ENCODE measurements around the gene SYNDIG1.

The SYNDIG1 gene

DNA sequence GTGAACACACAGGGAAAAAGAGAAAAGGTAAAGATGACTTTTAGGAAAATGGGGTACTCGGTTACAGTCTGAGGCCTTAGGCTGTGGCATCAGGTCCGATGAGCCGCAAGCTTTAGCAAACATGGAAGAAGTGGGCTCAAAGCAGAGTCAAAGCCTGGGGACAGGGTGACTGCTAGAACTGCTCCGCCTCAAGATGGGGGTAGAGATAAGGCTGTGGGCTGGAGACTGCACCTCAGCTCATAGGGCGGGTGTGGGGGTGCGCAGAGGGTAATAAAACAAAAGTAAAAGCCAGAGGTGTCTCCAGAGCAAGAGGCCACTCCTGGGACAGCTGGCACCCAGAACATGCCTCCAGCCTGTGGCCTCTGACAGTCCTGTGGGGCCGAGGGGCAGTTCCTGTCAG, 21.3 kb upstream of the SYNDIG1 start:
- no peak for DNase-seq (ENCODE audit: low spot score)

DNA sequence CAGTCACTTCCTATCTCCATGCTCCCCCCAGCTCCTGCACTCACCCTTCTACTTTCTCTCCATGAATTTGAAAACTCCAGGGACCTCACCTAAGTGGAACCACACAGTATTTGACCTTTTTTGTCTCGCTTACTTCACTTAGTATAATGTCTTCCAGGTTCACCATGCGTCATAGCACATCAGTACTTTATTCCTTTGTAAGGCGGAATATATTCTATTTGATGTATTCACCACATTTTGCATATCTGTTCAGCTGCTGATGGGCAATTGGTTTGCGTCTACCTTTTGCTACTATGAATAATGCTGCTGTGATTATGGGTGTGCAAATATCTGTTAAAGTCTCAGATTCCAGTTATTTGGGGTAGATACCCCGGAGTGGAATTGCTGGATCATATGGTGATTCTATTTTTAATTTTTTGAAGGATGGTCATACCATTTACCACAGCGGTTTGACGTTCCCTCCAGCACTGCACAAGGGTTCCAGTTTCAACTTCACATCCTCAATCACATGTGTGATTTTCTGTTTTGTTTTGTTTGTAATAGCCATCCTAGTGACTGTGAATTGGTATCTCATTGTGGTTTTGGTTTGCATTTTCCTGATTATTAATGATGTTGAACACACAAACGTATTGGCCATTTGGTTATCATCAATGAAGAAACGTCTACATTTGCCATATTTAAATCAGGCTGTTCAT, 20.3 kb upstream of the SYNDIG1 start:
- no peak for DNase-seq (ENCODE audit: low spot score)

DNA sequence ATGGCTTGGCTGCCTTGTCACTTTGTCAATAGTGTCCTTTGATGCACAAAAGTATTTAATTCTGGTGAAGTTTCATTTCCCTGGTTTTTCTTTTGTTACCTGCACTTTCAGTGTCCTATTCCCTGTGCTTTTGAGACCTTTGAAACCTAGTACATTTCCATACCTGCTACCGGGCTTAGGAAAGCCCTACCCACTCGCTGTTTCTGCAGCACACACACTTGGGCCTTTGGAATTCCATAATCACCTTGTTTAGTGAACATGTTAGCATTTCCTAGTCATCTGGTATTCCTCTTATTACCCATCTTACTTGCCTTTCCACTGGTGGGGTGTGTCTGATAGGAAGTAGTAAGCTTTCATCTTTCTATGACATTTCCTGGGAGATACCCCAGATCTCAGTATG, 19.3 kb upstream of the SYNDIG1 start:
- DNase-seq (ENCODE audit: low spot score) = no peak

DNA sequence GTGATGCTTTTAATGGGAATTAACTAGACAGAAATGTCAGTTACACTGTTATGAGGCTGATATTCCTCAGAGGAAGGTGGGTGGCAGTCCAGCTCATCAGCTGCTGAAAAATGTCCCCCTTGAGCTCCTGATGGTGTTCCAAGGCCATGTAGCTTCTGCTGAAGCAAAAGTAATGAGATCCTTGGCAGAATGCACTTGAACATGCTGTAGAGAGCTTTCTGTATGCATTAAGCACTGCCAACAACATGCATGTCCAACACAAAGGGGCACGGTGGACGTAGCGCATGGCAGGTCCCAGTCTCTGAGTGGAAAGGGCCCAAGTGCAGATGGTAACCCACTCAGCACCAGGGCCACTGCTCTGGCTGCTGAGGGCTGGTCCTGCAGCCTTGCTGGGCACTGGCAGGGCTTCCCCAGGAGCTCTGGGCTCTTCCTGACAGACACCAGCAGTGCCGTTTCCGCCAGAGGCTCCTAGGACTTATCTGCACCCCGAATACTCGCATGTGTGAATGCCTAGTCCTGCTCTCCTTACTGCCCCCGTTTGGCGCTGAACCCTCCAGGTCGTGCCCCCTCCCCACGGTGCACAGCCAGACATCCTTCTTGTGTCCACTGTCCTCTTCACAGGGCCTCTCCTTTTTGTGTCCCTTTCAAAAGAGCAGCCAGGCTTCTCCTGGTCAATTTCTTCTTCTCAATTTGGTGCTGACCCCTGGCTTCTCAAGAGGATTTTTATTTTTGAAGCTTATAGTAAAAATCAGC, 18.6 kb upstream of the SYNDIG1 start:
- DNase-seq (ENCODE audit: low spot score) = peak; percentile 63

DNA sequence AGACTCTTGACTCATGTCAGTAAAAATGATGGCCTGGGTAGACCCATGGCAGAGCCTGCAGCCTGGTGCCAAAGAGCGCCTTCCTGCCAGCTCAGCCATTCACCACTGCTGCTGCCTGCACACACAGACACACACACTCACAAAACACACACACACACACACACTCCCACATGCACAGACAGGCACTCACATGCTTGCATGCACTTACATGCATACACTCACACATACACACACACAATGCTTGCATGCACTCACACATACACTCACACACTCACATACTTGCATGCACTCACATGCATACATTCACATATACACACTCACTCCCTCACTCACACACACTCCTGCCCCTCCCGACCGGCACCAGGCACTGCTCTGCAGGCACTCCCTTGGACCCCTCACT, 18.0 kb upstream of the SYNDIG1 start:
- no peak for DNase-seq (ENCODE audit: low spot score)

DNA sequence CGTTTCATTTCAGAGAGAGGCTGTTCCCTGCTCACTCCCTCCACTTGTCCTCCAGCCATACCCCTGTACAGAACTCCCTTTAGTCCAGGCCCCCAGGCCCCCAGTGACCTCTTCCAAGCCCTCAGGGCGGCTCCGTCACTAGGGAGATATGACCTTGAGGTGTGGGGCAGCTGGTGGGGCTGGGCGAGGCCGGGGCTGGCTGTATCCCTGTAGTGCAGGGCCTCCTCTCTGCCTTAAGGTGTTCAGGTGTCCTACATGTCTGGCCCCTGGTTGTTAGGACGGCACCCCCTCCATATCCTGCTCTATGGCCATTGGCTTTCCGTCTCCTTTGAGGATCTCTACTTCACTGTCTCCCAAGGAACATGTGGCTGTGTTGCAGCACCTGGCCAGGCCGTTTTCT, 17.4 kb upstream of the SYNDIG1 start:
- no peak for DNase-seq (ENCODE audit: low spot score)

DNA sequence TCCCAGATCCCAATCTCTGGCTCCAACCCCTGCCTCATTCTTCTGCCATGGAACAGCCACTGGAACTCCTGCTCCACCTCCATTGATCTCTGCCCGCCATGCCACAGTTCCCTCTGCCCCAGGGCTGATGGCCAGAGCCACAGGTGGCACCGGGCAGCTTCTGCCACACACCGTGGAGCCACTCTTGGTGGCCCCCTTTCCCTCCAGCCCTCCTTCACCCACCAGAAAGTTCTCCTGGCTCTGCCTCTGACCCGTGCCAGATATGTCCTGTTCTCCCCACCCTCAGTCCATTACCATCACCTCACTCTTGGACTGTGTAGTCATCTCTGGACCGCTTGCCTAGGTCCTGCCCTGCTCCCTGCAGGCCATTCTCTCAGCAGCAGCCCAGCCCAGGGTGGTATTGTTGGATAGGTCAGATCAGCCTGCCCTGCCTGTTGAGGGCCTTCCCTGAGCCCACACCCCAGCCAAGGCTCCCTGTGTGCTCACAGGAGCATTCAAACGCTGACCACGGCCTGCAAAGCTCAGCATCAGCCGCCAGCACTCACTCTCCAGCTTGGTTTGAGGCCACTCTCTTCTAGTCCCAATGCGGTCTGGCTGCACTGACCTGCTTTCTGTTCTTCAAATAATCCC, 16.8 kb upstream of the SYNDIG1 start:
- no peak for DNase-seq (ENCODE audit: low spot score)

DNA sequence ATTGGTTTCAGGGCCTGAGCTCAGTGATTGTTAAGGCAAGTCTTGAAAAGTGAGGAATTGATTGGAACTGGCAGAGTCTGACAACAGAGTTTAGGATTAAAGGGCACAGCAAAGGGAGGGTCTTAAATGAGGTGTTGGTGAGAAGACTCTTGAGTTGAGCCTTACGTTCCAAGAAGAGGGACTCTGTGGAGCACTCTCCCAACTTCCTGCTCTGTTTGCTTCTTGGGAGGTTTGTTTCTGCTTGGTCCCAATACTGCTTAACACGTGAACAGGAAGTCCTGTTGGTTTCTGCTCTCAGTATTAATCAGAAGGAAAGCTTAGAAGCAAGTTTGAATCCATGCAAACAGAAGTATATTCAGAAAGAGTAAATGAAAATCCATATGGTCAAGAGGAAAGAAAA, 15.6 kb upstream of the SYNDIG1 start:
- DNase-seq (ENCODE audit: low spot score) = no peak

DNA sequence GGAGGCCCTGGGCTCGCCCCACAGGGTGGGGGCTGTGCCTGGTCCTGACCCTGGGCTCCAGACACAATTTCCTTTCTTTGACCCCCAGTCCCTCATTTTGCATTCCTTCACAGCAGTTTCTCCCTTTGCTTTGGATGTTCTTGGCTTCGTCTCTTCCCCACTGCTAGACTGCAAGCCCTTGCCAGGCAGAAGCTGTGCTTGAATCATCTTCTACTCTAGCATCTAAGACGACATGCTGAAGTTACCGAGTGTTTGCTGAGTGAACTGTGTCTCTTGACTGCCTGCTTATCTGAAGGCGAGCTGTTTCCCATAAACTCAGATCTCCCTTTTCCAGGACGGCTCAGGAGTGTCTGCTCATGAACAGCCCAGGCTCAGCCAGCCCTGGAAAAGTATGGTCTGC, 14.3 kb upstream of the SYNDIG1 start:
- no peak for DNase-seq (ENCODE audit: low spot score)

DNA sequence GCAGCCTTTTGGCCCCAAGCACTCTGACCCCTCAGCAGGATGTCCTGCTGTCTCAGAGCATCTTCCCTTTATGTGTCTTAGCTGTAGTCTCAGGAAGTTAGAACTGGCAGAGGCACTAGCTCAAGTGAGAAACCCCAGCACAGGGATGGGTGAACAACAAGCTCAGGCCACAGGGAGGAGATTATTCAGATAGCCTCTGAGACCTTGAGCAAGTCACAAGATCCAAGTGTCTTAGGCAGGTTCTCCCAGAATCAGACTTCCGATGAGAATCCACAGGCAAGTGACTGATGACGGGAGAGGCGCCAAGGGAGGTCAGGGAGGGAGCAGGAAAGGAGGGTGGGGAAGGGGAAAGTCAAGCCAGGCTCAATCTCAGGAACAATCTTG, 13.0 kb upstream of the SYNDIG1 start:
- DNase-seq (ENCODE audit: low spot score) = no peak

DNA sequence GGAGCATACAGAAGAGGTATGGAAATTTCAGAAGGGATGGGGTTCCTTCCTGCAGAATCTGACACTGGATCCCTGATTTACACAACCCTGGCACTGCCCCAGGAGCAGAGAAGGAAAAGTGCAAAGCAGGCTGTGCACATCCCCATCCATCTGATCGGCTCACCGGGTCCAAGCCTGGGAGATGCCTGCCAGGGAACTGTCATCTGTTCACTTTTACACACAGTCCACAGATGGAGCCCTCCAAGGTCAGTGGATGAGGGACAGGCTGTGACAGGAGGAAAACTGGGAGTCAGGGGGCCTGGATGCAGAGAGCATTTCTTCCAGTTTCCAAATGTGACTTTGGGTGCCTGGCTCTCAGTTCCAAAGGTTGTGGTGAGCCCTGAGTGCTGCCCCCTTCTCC, 11.0 kb upstream of the SYNDIG1 start:
- DNase-seq (ENCODE audit: low spot score) = peak; percentile 63

DNA sequence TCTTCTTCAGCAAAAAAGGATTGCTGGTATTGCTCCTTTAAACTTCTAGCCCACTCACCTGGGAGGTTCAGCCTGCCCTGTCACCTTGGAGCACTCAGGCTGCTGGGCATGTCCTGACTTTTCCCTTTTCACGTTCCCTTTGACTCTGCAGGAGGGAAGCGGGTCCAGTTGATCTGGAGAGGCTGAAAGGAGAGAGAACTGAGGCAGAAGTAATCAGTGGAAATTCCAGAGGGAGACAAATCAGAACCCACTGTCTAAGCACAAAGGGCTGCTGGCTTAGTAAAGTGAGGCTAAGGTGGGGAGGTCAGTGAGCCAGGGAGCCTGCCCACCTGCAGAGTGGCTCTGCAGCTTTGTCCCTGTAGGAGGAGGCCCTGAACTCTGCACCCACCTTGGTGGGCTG, 9.7 kb upstream of the SYNDIG1 start:
- DNase-seq (ENCODE audit: low spot score) = no peak

DNA sequence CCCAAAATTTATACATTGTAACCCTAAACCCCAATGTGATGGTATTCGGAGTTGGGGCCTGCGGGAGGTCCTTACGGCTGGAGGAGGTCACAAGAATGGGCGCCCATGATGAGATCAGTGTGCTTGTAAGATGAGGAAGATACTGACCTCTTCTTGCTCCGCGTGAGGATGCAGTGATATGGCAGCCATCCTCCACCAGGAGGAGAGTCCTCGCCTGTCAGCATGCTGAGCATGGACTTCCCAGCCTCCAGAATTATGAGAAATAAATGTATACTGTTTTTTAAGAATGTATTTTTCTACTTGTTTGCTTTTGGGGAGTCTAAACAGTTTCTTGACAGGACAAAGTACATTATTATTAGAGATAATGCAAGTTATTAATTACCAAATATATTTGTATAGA, 8.7 kb upstream of the SYNDIG1 start:
- DNase-seq (ENCODE audit: low spot score) = no peak

DNA sequence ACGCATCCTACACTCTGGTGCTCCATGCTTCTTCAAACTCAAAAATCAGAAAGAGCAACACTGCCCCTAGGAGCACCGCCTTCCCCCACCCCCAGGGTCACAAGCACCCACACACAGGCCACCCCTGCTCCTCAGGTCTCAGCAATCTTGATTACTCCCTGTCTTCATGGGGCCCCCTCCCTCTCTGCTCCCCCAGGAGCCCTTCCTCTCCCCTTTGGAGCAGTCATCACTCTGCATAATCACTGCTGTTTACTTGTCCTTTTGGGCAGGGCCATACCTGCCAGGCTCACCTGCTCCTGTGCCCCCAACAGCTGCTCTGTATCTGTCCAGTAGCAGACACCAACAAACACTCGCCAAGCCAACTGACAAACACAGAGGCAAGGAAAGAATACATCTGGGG, 7.6 kb upstream of the SYNDIG1 start:
- DNase-seq (ENCODE audit: low spot score) = no peak

DNA sequence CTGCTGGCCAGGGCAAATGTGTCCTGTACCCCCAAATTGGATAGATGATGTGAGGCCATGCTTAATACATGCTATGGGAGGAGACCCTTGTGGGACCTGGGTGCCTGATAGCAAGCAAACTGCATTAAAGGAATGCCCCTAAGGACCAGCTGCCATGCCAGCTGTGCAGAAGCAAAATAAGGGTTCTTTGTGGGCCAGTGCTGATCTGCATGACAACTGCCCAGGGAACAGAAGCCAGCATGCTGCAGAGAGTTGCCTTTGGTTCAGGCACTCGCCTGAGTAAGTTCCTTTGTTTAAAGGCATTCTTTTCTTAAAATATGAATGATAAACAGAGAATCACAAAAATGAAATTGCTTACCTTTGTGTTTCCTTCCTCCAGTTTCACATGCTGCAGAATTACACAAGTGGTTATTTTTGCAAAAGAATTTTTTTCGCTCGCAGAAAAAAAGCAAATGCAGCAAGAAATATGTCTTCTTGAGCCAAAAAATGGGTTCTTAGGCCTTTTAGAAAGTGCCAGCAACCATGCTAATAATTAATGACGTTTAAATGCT, 6.9 kb upstream of the SYNDIG1 start:
- DNase-seq (ENCODE audit: low spot score) = no peak

DNA sequence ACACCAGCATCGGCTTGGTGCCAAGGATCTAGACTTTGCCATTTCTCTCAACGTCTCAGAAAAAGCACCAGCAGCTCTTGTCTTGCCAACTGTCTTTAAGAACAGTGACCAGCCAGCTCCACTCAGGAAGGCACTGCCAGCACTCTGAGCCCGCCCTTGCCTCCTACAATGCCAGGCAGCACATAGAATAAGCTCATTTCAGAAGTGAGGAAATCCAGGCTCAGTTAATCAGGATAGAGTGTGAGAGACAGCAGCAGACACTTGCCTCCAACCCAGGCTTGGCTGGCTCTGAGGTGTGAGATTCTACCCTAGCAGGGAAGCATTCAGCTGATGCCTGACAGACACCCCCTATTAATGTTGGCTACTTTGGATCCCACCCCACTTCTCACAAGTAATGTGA, 4.3 kb upstream of the SYNDIG1 start:
- peak; percentile 13 for DNase-seq (ENCODE audit: low spot score)

DNA sequence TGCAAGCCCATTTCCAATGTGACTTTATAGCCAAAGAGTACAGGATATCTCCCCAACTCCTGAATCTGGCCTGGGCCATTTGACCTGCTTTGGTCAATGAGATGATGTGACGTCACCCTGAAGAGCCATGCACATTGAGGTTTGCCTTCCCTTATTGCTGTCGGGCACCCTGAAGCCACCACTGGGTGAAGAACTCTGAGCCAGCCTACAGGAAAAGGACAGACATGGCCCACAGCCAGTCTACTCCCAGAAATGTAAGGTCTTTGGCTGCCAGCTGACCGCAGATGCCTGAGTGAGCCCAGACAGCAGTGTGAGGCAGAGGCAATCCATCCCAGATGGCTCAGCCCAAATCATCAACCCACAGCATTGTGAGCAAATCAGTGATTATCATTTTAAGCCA, 3.7 kb upstream of the SYNDIG1 start:
- DNase-seq (ENCODE audit: low spot score) = peak; percentile 36

DNA sequence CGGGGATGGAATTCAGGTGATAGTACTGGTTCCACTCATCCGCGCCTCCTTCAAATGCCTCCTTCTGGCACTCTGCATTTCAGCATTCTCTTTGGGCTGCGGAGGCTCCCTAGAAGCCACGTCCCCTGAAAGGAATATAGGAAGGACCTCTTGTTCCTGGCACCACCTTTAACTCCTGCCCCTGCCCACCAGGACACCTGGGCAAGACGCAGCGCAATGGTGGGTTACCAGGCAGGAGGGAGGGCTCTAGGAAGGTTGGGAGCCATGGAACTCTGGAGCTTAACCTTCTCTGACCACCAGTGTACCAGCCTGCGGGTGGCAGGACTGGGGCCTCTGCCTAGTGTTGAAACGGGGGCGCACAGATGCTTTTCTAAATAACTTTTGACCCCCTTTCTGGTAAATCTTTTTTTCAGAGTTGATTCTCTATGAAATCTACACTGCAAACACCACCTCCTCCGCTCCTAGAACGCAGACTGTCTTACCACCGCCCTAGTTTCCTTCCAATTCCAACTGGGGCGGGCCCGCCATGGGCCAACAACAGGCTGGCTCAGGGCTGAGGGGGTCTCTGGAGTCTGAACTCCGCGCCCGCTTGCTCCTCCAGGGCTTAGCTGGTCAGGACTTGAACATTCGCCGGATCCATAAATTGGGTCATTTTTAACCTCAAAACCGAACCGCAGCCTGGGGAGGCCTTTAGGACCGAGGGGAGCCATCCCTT, 871 bp upstream of the SYNDIG1 start:
- DNase-seq (ENCODE audit: low spot score) = no peak

DNA sequence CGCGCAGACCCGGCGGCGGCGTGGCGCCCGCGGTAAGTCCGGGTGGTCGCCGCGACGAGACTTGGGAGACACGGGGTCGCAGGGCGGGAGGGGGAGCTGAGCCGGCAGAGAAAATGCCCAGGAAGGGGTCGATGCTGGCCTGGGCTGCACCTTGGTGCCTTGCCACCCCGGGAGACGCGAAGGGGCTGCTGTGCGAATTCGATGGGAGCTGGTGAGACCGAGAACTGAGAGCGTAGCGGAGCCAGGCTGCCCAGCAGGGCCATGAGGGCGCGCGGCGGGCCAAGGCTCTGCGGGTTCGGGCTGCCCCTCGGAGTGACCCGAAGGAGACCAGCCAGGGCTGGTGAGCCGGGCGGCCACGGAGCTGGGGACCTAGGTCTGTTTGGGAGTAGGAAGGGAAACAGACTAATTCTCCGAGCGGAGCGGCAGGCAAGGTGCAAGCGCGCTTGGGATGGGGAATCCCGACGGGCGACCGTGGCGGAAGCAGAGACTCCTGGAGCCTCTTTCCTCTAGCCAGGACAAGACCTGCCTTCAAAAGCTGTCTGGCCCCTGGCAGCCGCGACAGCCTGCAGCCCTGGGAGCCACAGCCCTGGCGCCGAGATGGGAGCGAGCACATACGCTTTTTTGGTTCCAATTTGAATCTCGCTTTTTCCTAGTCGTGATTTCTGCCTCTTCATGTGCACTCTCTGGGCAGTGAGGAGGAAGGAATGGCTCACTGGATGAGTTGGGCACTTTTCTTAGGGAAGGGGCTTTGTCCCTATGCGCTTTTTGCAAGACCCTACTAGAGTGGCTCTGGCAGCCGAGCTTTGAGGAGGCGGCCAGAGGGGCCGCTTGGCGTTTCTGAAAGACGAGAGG, 691 bp downstream of the SYNDIG1 start:
- peak; percentile 52 for DNase-seq (ENCODE audit: low spot score)

DNA sequence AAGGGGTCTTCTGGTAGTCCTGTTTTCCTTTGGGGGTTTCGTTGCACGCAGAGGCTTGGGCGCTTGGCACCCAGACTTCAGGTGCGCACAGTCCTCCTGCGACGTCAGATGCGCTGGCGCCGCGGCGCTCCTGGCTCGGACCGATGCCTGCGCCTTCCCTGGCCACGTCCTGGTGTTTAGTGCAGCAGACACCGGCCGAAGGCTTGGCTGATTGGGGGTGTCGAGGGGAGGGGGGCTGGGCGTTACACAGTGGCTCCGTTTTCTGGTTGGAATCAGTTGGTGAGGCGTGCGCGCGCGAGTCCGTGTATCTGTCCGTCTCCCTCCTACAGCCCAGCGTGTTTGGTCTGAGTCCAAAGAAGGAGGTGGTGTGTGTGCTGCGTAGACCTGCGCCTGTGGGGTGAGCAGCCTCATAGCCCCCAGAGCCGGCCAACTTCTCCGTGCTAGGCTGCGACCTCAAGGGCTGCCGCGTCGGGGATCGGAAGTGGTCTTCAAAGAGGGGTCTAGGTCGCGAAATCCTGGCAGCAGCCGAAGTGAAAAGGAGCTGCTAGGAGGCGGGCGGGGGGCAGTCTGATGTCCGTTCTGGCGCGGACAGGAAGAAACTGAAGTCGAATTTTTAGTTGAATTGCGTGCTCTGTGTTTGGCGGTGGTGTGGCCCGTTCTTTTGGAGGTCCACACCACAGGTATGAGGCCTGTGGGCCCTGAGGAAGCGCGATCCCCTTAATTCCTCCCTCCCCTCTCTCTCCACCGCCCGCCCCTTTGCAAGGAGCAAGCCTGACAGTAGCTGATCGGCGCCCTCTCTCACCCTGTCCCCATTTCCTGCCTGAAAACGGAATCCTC, 1.5 kb downstream of the SYNDIG1 start:
- peak; percentile 64 for DNase-seq (ENCODE audit: low spot score)

DNA sequence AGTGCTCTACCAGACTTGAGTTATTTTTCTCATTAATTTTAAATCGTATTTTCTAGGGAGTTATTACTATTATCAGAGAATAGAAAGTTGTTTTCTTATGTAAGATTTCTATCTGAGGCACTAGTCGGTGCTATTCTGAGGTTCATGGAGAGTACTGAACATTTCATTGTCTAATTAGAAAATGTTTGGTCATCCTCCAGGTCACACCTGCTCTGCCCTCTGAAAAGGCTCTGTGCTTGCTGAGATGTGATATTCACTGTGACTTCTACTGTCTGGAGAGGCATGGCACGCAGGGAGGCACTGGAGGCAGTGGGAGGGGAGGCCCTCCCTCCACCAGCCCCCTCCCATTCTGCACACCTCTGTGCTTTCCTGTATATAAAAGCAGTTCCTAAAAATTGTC, 3.0 kb downstream of the SYNDIG1 start:
- DNase-seq (ENCODE audit: low spot score) = peak; percentile 52

Data from cerebellar cortex (tissue), 1 donor.